ENCODE data around the gene TNS1.
"Not testable (repeated sequence)": the region's sequence is repeated elsewhere in the genome, so short reads cannot be mapped to it uniquely, and the experiment has no call there.

The TNS1 gene

DNA sequence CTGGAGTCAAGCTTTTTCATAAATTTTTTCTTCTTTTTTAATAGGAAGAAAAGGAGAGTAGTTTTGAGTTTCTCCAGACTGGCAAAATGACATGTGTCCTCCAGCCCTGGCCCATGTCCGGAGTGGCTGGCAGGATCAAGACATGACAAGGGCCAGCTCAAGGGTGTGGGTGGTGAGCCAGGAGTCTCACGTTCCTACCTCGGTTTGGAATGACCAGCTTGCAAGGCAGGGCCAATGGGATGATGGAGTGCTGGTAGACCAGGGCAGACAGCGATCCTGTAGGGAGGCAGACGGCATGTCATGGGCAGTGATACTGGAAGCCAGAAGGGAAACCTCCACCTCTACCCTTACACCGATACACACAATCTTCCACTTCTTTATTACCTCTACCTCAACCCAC, 190.6 kb downstream of the TNS1 start:
- TF ChIP-seq POLR2AphosphoS5 (IDR thresholded peaks at IDR 0.05; ENCODE audit: low read depth) (no peak), GABPA (IDR thresholded peaks at IDR 0.05; ENCODE audit: low read depth) (no peak), SPI1 (IDR thresholded peaks at IDR 0.05; ENCODE audit: borderline replicate concordance, low read depth) (no peak)
- TF ChIP-seq, protein P1, sequence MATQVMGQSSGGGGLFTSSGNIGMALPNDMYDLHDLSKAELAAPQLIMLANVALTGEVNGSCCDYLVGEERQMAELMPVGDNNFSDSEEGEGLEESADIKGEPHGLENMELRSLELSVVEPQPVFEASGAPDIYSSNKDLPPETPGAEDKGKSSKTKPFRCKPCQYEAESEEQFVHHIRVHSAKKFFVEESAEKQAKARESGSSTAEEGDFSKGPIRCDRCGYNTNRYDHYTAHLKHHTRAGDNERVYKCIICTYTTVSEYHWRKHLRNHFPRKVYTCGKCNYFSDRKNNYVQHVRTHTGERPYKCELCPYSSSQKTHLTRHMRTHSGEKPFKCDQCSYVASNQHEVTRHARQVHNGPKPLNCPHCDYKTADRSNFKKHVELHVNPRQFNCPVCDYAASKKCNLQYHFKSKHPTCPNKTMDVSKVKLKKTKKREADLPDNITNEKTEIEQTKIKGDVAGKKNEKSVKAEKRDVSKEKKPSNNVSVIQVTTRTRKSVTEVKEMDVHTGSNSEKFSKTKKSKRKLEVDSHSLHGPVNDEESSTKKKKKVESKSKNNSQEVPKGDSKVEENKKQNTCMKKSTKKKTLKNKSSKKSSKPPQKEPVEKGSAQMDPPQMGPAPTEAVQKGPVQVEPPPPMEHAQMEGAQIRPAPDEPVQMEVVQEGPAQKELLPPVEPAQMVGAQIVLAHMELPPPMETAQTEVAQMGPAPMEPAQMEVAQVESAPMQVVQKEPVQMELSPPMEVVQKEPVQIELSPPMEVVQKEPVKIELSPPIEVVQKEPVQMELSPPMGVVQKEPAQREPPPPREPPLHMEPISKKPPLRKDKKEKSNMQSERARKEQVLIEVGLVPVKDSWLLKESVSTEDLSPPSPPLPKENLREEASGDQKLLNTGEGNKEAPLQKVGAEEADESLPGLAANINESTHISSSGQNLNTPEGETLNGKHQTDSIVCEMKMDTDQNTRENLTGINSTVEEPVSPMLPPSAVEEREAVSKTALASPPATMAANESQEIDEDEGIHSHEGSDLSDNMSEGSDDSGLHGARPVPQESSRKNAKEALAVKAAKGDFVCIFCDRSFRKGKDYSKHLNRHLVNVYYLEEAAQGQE (IDR thresholded peaks at IDR 0.05; ENCODE audit: insufficient replicate concordance, low read depth) = no peak
- TF ChIP-seq, protein P2, sequence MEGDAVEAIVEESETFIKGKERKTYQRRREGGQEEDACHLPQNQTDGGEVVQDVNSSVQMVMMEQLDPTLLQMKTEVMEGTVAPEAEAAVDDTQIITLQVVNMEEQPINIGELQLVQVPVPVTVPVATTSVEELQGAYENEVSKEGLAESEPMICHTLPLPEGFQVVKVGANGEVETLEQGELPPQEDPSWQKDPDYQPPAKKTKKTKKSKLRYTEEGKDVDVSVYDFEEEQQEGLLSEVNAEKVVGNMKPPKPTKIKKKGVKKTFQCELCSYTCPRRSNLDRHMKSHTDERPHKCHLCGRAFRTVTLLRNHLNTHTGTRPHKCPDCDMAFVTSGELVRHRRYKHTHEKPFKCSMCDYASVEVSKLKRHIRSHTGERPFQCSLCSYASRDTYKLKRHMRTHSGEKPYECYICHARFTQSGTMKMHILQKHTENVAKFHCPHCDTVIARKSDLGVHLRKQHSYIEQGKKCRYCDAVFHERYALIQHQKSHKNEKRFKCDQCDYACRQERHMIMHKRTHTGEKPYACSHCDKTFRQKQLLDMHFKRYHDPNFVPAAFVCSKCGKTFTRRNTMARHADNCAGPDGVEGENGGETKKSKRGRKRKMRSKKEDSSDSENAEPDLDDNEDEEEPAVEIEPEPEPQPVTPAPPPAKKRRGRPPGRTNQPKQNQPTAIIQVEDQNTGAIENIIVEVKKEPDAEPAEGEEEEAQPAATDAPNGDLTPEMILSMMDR (IDR thresholded peaks at IDR 0.05; ENCODE audit: insufficient read depth, low read length) = no peak
- Histone ChIP-seq H3K27ac (replicated peaks) (no peak overlapping the region), H3K27me3 (ENCODE audit: insufficient read depth, poor library complexity, severe bottlenecking) (no peaks in the 10 kb centered on the region), H3K4me3 (replicated peaks; ENCODE audit: insufficient read depth, low read length) (no peak overlapping the region)
- no peak for DNase-seq (ENCODE audit: low read depth in 1 of 2, low spot score in 1 of 2)

DNA sequence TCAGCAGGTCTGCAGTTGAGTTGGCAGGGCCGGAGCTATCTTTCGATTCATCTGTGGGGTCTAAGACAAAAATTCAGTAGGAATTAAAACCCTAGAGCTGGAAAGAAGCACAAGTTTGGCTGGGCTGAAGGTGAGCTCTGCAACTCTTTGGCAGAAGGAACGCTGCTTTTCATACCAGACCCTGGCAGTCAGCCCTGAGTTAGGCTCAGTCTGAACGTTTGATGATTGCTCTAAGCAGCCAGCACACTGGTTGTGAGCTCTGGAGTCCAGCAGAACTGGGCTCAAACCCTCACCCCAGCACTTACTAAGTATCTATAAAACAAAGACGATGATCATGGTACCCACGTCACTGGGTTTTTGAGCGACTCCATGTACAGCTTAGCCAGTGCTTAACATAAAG, 192.5 kb downstream of the TNS1 start:
- no peak for DNase-seq (ENCODE audit: low read depth in 1 of 2, low spot score in 1 of 2)
- Histone ChIP-seq H3K27me3 (ENCODE audit: insufficient read depth, poor library complexity, severe bottlenecking) (no peaks in the 10 kb centered on the region), H3K27ac (replicated peaks) (no peak overlapping the region), H3K4me3 (replicated peaks; ENCODE audit: insufficient read depth, low read length) (no peak overlapping the region)
- TF ChIP-seq, protein P2 (IDR thresholded peaks at IDR 0.05; ENCODE audit: insufficient read depth, low read length) = no peak
- TF ChIP-seq GABPA (IDR thresholded peaks at IDR 0.05; ENCODE audit: low read depth) (no peak), POLR2AphosphoS5 (IDR thresholded peaks at IDR 0.05; ENCODE audit: low read depth) (no peak), SPI1 (IDR thresholded peaks at IDR 0.05; ENCODE audit: borderline replicate concordance, low read depth) (no peak)
- TF ChIP-seq, protein P1 (IDR thresholded peaks at IDR 0.05; ENCODE audit: insufficient replicate concordance, low read depth) = no peak

DNA sequence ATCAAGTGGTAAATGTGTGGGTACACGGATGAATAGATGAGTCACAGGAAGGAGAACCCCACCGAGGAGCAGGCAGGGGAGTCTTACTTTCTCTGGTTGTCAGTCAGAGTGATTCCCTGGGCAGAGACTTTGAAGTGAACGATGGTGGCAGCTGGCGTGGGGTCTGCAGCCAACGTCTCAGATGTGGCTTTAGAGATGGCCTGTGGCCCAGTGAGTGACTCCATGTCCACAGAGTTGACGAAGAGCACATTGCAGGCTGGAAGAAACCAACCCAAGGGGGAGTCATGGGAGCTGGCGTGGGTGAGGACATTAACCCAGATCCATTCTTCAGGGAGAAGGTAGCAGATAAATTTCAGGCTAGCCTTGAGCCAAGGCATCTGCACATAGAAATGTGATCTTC, 193.1 kb downstream of the TNS1 start:
- DNase-seq (ENCODE audit: low read depth in 1 of 2, low spot score in 1 of 2) = no peak

DNA sequence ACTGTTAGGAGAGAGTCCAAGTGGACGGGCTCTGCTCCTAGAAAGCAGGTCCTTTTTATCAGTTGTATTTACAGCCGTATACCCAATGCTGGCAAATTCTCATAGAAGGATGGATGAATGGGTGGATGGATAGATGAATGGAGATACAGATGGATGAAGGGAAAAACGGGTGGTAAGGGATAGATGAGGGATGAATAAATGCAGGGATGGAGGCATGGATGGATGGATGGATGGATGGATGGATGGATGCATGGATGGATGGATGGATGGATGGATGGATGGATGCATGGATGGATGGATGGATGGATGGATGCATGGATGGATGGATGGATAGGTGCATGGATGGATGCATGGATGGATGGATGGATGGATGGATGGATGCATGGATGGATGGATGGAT, 193.8 kb downstream of the TNS1 start:
- not testable (repeated sequence) for H3K27ac ChIP-seq (replicated peaks); DNase-seq (ENCODE audit: low read depth in 1 of 2, low spot score in 1 of 2); H3K4me3 ChIP-seq (replicated peaks; ENCODE audit: insufficient read depth, low read length); H3K27me3 ChIP-seq (ENCODE audit: insufficient read depth, poor library complexity, severe bottlenecking)

More for the DNA sequence above, 193.1 kb downstream of the TNS1 start:
- Histone ChIP-seq H3K27ac (replicated peaks) (no peak overlapping the region), H3K27me3 (ENCODE audit: insufficient read depth, poor library complexity, severe bottlenecking) (no peaks in the 10 kb centered on the region), H3K4me3 (replicated peaks; ENCODE audit: insufficient read depth, low read length) (no peak overlapping the region)
- TF ChIP-seq, protein P2 (IDR thresholded peaks at IDR 0.05; ENCODE audit: insufficient read depth, low read length) = no peak
- TF ChIP-seq POLR2AphosphoS5 (IDR thresholded peaks at IDR 0.05; ENCODE audit: low read depth) (no peak), SPI1 (IDR thresholded peaks at IDR 0.05; ENCODE audit: borderline replicate concordance, low read depth) (no peak), GABPA (IDR thresholded peaks at IDR 0.05; ENCODE audit: low read depth) (no peak)
- TF ChIP-seq, protein P1 (IDR thresholded peaks at IDR 0.05; ENCODE audit: insufficient replicate concordance, low read depth) = no peak
